GM12874 (cell line): ENCODE results near the gene ABLIM2.

Experiments used
- TF ChIP-seq, protein P1 (sequence below): IDR thresholded peaks from 2 replicates; pipeline ENCODE4 v1.5.1; 2011; ENCODE audit warnings: low read depth, mild to moderate bottlenecking, control low read depth, low read length, moderate library complexity; ENCODE audit not compliant: insufficient read depth

Gene ABLIM2

DNA sequence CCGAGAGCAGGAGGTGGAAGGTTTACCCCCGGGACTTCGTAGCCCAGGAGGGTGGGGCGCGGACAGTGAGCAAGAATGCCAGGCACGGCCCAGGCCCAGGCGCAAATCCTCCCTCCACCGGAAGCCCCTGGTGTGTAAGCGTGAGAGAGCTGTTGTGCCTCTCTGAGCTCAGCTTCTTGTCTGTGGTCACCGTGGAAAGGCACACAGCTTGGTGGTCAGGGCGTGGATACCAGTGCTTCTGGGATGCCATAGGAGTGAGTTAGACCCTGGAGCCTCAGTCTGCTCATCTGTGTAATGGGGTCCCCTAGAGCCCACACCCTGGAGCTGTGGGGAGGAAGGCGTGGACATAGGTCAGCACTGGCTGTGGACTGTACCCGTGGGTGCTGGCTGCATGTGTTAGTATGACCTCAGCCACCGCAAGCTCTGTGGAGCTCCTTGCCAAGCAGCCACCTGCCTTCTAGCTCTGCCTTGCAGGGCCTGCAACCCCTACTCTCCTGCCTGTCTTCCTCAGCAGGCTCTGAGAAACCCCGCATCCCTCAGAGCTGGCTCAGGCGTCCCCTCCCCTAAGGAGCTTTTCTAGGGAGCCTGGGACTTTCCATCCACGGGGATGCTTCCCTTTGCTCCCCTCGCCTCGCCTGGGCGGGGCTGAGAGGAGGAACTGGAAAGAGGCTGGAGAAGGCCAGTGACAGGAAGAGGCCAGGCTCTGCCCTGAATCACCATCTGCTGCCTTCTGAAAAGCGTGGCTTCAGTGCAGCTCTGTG, 190.9 kb downstream of the ABLIM2 start:
- TF ChIP-seq, protein P1, sequence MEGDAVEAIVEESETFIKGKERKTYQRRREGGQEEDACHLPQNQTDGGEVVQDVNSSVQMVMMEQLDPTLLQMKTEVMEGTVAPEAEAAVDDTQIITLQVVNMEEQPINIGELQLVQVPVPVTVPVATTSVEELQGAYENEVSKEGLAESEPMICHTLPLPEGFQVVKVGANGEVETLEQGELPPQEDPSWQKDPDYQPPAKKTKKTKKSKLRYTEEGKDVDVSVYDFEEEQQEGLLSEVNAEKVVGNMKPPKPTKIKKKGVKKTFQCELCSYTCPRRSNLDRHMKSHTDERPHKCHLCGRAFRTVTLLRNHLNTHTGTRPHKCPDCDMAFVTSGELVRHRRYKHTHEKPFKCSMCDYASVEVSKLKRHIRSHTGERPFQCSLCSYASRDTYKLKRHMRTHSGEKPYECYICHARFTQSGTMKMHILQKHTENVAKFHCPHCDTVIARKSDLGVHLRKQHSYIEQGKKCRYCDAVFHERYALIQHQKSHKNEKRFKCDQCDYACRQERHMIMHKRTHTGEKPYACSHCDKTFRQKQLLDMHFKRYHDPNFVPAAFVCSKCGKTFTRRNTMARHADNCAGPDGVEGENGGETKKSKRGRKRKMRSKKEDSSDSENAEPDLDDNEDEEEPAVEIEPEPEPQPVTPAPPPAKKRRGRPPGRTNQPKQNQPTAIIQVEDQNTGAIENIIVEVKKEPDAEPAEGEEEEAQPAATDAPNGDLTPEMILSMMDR = no peak

DNA sequence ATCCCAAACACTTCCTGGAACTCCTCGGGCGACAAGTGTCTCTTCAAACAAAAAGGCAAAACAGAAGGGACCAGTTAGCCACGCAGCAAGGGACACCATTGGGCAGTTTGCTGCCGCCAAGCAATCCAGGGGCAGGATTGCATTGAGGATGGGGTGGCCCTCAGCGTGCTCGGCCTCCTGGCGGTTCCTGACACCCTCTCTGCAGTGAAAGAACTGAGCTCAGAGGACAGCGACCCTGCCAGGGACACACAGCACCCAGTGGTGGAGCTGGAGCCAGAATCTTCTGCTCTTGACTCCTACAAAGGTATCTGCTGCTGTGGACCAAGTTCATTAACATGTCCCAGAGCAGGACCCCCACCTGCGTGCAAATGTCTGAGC, 191.6 kb downstream of the ABLIM2 start:
- TF ChIP-seq, protein P1 = no peak

DNA sequence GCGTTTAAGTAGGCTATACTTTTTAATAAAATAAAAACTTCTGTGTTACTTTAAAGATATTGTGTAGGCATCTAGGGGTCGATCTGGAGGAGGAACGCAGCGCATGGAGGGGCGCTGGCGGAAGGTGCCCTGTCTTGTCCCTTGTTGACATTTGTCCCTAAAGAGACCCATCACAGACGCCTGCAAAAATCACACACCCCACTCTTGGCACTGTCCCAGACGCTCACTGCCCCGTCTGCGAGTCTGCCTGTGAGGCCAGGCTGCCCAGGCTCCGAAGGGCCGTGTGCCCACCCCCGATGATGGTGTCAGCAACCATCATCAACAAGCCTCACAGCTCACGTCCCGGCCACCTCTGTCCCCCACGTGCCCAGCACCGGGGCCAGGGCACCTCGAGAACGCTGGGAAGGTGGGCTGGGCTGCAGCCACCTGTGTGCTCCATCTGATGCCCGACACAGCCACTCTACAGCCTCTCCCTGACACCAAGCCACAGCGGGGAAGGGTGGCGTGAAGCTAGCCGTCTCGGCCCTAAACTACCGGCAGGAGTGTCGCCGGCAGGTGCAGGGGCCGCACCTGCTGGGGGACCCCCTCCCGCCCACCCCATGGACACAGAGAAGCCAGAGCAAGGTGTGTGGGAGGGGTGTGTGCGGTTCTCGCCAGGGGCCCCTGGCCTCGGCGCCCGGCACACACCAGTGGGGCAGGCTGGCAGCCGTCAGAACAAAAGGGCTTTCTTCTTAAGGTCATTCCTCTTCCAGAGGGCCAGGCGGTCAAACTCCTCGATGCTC, 192.1 kb downstream of the ABLIM2 start:
- TF ChIP-seq, protein P1 = no peak

DNA sequence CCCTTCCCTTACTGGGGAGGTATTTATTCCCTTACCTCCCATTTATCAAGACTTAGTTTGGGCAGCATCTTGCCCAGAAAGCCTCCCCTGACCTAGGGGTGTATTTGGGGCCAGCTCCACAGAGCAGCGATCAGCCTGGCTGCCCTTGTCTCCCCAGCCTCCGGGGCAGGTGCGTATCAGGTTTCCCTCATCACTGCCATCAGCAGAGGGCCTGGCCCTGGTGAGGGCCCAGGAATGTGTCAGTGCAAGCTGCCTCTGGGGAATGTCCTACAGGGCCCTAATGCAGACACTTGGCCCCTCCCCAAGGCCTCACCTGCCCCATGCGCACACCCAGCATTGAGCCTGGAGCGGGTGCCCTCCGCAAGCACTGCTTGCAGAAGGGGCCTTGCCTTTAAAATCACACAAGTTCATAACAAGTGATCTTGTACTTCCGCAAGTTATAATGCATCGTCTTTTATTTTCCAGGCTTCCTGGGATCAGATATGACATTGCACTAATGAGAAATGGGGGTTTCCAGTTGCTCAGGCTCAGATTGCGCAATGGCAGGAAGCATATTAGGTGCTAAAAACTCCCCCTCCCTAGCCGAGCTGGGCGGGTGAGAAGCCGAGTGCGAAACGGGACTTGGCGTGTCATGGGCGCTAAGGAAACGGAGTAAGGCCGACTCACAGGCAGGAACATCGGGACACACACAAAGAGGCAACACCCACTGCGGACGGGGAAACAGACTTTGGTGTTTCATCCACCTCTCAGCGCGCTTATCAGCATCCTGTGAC, 193.5 kb downstream of the ABLIM2 start:
- TF ChIP-seq, protein P1 = no peak

DNA sequence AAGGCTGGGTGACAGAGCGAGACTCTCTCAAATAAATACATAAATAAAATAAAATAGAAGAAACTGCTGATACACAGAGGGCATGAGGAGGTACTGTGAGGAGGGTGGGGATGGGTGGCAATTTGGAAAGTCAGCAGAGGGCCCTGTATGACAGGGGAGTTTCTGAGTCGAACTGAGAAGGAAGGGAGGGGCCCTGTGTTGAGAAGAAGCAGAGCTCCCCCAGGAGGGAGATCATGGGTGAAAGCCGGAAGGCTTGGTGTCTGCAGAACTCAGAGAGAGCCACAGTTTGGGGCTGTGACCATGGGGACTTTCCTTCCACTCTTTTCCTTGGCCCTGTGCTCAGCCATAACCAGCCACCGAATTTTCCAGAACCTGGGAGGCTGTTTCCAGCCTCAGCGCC, 194.2 kb downstream of the ABLIM2 start:
- TF ChIP-seq, protein P1 = no peak

DNA sequence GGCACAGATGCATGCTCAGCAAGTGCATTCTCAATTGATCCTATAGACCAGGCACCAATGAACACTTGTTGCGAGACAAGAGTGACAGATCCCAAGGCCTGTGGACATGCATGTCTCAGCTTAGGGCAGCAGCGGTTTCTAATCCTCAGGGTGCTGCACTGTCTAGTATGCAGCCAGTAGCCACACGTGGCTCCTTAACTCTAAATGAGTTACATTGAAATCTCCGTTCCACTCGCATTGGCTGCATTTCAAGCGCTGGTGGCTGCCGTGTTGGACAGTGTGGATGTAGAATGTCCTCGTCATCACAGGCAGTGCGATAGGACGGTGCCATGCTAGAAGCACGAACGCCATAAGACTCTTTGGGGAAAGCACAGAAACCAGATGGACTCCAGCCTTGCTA, 194.9 kb downstream of the ABLIM2 start:
- TF ChIP-seq, protein P1 = no peak
